Omental fat pad (tissue), 4 donors: ENCODE results near the gene SMIM7. TPM values are rescaled to one million over a fixed set of nuclear protein-coding genes. Genes with fewer than 3 reads are reported as not detected.

Experiments
- ATAC-seq: fragments of 150-250 bp; one replicate; pipeline ENCODE4 v1.9.1; 2016; ENCODE audit warnings: mild to moderate bottlenecking, moderate library complexity; ENCODE audit not compliant: low FRiP score
- DNase-seq: peaks from one replicate; pipeline ENCODE4 v3.0.0-alpha.2; 2019; ENCODE audit warnings: low spot score
- CTCF ChIP-seq, 3 donors: fragments of 450-650 bp; IDR thresholded peaks; one replicate each; pipeline ENCODE4 v1.5.1; 2016 to 2017; ENCODE audit warnings: antibody characterized with exemption in 3 of 3, mild to moderate bottlenecking in 3 of 3, moderate library complexity in 2 of 3
- total RNA-seq, 4 donors: library from RNA; depleted of rRNA; stranded (reverse); fragments of >200 nt; gene quantifications; one replicate each; pipeline ENCODE4 v1.1.0, GENCODE V29; 2016

Gene SMIM7
- total RNA-seq, 4 donors from 2014 or later: 86.8 to 128 (median 123) TPM

- ATAC-seq (no peak), DNase-seq (no peak)
- TF ChIP-seq CTCF (IDR thresholded peaks at IDR 0.05): no peak
These were observed 44.1 kb downstream of the SMIM7 start for GRCh38 chr19:16615808-16616207.

GRCh38 chr19:16614941-16615340 is 45.0 kb downstream of the SMIM7 start:
- DNase-seq (no peak), ATAC-seq (no peak)
- no peak for TF ChIP-seq CTCF (IDR thresholded peaks at IDR 0.05)

GRCh38 chr19:16613841-16614240 is 46.1 kb downstream of the SMIM7 start:
- no peak for ATAC-seq
- no peak for DNase-seq
- TF ChIP-seq CTCF (IDR thresholded peaks at IDR 0.05): no peak

GRCh38 chr19:16612636-16613035 is 47.3 kb downstream of the SMIM7 start:
- TF ChIP-seq CTCF (IDR thresholded peaks at IDR 0.05): no peak
- DNase-seq: no peak
- no peak for ATAC-seq

- TF ChIP-seq CTCF (IDR thresholded peaks at IDR 0.05): no peak
- no peak for ATAC-seq
These were observed 48.8 kb downstream of the SMIM7 start for GRCh38 chr19:16611121-16611520.

GRCh38 chr19:16609511-16610200 is 50.3 kb downstream of the SMIM7 start:
- TF ChIP-seq CTCF (IDR thresholded peaks at IDR 0.05): no peak
- DNase-seq: no peak
- no peak for ATAC-seq

More at GRCh38 chr19:16611121-16611520, 48.8 kb downstream of the SMIM7 start:
- no peak for DNase-seq

- no peak for DNase-seq
- no peak for TF ChIP-seq CTCF (IDR thresholded peaks at IDR 0.05)
- ATAC-seq: peak; percentile 83
These were observed 51.6 kb downstream of the SMIM7 start for GRCh38 chr19:16608290-16608739.
